A549 (cell line): ENCODE measurements around the gene MAP4K2. TPM values are rescaled to one million over a fixed set of nuclear protein-coding genes. Genes with fewer than 3 reads are reported as not detected.
A peak's percentile ranks its signal among the peaks of the same experiment; 100 is the strongest.

Source experiments
- ATAC-seq, 2 experiments: fragments of 200-7000 bp in 1 of 2; fragments of >200 bp in 1 of 2; cut with Nextera tagmentation in 1 of 2; cut with Tn5 transposase in 1 of 2; 3 replicates each; pipeline versions ENCODE4 v1.8.0 to v1.9.1; 2018 to 2020; ENCODE audit warnings: mild to moderate bottlenecking in 1 of 2, moderate library complexity in 1 of 2
- CTCF ChIA-PET: fragments of 300-600 bp; sonication (Branson Sonifier 250); formaldehyde crosslinking; extraction: SDS; loops from one replicate; lab custom pipeline; 2021; ENCODE audit warnings: antibody characterized with exemption, inconsistent platforms; lab: Yijun Ruan, JAX
- POLR2A ChIA-PET: fragments of 350-600 bp; formaldehyde crosslinking; extraction: SDS; loops from one replicate; lab custom pipeline; 2021; ENCODE audit warnings: antibody characterized with exemption, inconsistent platforms; lab: Yijun Ruan, JAX
- DNase-seq, 2 experiments: peaks; one replicate each; pipeline versions ENCODE4 v3.0.0 to v3.0.0-alpha.2; 2011 to 2016; ENCODE audit warnings: low read depth in 1 of 2, low spot score in 1 of 2
- FAIRE-seq: peaks from 2 replicates; lab custom pipeline; 2011; peaks lifted over from hg19 to GRCh38; lab: Jason Lieb, UNC
- H3K27ac ChIP-seq, 2 experiments: fragments of >200 bp; sonication (Bioruptor Twin); formaldehyde crosslinking; 3 replicates each; pipeline ENCODE4 v1.5.1; 2016 to 2017
- H3K4me1 ChIP-seq: fragments of >200 bp; sonication (Bioruptor Twin); formaldehyde crosslinking; 3 replicates; pipeline ENCODE4 v1.6.1; 2016
- H3K4me2 ChIP-seq: fragments of >200 bp; sonication (Bioruptor Twin); formaldehyde crosslinking; 3 replicates; pipeline ENCODE4 v1.6.1; 2016
- H3K4me3 ChIP-seq: fragments of >200 bp; sonication (Bioruptor Twin); formaldehyde crosslinking; 3 replicates; pipeline ENCODE4 v1.5.1; 2016
- H3K9me3 ChIP-seq: fragments of >200 bp; sonication (Bioruptor Twin); formaldehyde crosslinking; 3 replicates; pipeline ENCODE4 v1.6.1; 2016
- ATOH8 ChIP-seq: fragments of 250-450 bp; sonication (Bioruptor Pico); IDR thresholded peaks from 2 replicates; pipeline ENCODE4 v1.5.0; 2020; ENCODE audit warnings: low read depth, mild to moderate bottlenecking, moderate library complexity
- CBX8 ChIP-seq: fragments of 200-600 bp; sonication (generic); IDR thresholded peaks from 2 replicates; pipeline ENCODE4 v1.6.1; 2016
- CHD2 ChIP-seq: fragments of 150-350 bp; IDR thresholded peaks from 2 replicates; pipeline ENCODE4 v1.6.1; 2014; ENCODE audit warnings: low read length; ENCODE audit not compliant: partially characterized antibody
- E2F6 ChIP-seq: IDR thresholded peaks from 2 replicates; pipeline ENCODE4 v1.6.1; 2012; ENCODE audit warnings: low read depth, borderline replicate concordance
- EHF ChIP-seq: fragments of 250-450 bp; sonication (Bioruptor Pico); IDR thresholded peaks from 2 replicates; pipeline ENCODE4 v1.5.0; 2020; ENCODE audit warnings: mild to moderate bottlenecking
- ELK1 ChIP-seq: fragments of 150-350 bp; IDR thresholded peaks from 2 replicates; pipeline ENCODE4 v1.6.1; 2014; ENCODE audit warnings: low read depth, mild to moderate bottlenecking, low read length
- EP300 ChIP-seq, 2 experiments: fragments of >200 bp; sonication (Bioruptor Twin); formaldehyde crosslinking; IDR thresholded peaks; 2 replicates in 1 of 2; 3 replicates in 1 of 2; pipeline ENCODE4 v1.6.1; 2016 to 2017
- FOSB ChIP-seq: fragments of 250-450 bp; sonication (Bioruptor Pico); IDR thresholded peaks from 2 replicates; pipeline ENCODE4 v1.5.0; 2020; ENCODE audit warnings: mild to moderate bottlenecking, moderate library complexity
- HOXB5 ChIP-seq: fragments of 250-450 bp; sonication (Bioruptor Pico); IDR thresholded peaks from 2 replicates; pipeline ENCODE4 v1.5.0; 2020; ENCODE audit warnings: mild to moderate bottlenecking, moderate library complexity
- JUN ChIP-seq, 2 experiments: fragments of >200 bp; sonication (Bioruptor Twin); formaldehyde crosslinking; IDR thresholded peaks; 2 replicates in 1 of 2; 3 replicates in 1 of 2; pipeline ENCODE4 v1.6.1; 2016 to 2017
- KDM1A ChIP-seq: fragments of 200-600 bp; sonication (generic); IDR thresholded peaks from 2 replicates; pipeline ENCODE4 v1.6.1; 2016; ENCODE audit warnings: low read depth, mild to moderate bottlenecking
- MAFK ChIP-seq: fragments of 450-650 bp; IDR thresholded peaks from 2 replicates; pipeline ENCODE4 v1.6.1; 2014; ENCODE audit not compliant: partially characterized antibody
- POLR2AphosphoS2 ChIP-seq: conservative IDR thresholded peaks from 2 replicates; pipeline ENCODE4 v1.6.1; 2012; ENCODE audit warnings: low read length, improper control_type of control experiment, inconsistent platforms
- RAD21 ChIP-seq, 2 experiments: fragments of >200 bp in 1 of 2; sonication (Bioruptor Twin) in 1 of 2; formaldehyde crosslinking in 1 of 2; IDR thresholded peaks in 1 of 2; conservative IDR thresholded peaks in 1 of 2; 2 replicates in 1 of 2; 3 replicates in 1 of 2; pipeline ENCODE4 v1.6.1; 2012 to 2018; ENCODE audit warnings: inconsistent platforms in 1 of 2
- RARB ChIP-seq: fragments of 250-450 bp; sonication (Bioruptor Pico); IDR thresholded peaks from 2 replicates; pipeline ENCODE4 v1.8.0; 2021; ENCODE audit warnings: mild to moderate bottlenecking, moderate library complexity
- RCOR1 ChIP-seq: fragments of 150-350 bp; IDR thresholded peaks from 2 replicates; pipeline ENCODE4 v1.6.1; 2014; ENCODE audit warnings: antibody characterized with exemption, low read length, low read depth
- TFCP2L1 ChIP-seq: fragments of 250-450 bp; sonication (Bioruptor Pico); IDR thresholded peaks from 2 replicates; pipeline ENCODE4 v1.5.0; 2021; ENCODE audit warnings: mild to moderate bottlenecking
- TP53 ChIP-seq: fragments of 250-450 bp; sonication (Bioruptor Pico); IDR thresholded peaks from 2 replicates; pipeline ENCODE4 v1.5.0; 2021; ENCODE audit warnings: mild to moderate bottlenecking, moderate library complexity
- ZSCAN20 ChIP-seq: fragments of 250-450 bp; sonication (Bioruptor Pico); IDR thresholded peaks from 2 replicates; pipeline ENCODE4 v1.8.0; 2022; ENCODE audit warnings: mild to moderate bottlenecking, moderate library complexity
- WGBS: methylation state at CpG from one replicate; pipeline ENCODE4 v1.1.6; 2017; ENCODE audit errors: missing lambda C conversion rate; 5-methylcytosine and 5-hydroxymethylcytosine counted together
- polyA plus RNA-seq, 4 experiments: library from polyadenylated mRNA; depleted of rRNA in 3 of 4; stranded (reverse); fragments of >200 nt; fragmentation: RNase III in 1 of 4; extraction: RNeasy Plus Mini Kit Qiagen cat#74134 plus additional on column Dnase treatment in 1 of 4; gene quantifications; 2 replicates in 3 of 4; 3 replicates in 1 of 4; pipeline ENCODE4 v1.2.3, GENCODE V29; 2011 to 2017
- TF ChIP-seq, protein P1 (sequence below): IDR thresholded peaks from 2 replicates; pipeline ENCODE4 v1.6.1; 2012

The MAP4K2 gene
- polyA plus RNA-seq, 2 of the 4 experiments (the other 2 are of a cell fraction) = 9.4 to 9.9 TPM

- Histone ChIP-seq H3K27ac (no peak overlapping the region), H3K9me3 (no peaks in the 10 kb centered on the region), H3K4me2 (no peak overlapping the region), H3K4me1 (no peaks in the 10 kb centered on the region), H3K4me3 (no peak overlapping the region)
- WGBS = 87% methylated on average over 3 of the region's 7 CpGs
- ATAC-seq (no peak), DNase-seq (no peak), FAIRE-seq (no peak)
- POLR2A ChIA-PET = no interaction called here
- CTCF ChIA-PET = interaction anchor here (1.3 to 13.0 kb wide), 4 partner anchors 8 to 15 kb away, joined by 3 to 104 read pairs (median 16); partner anchors contain the start of genes PYGM and RASGRP2
- TF ChIP-seq ATOH8 = no peak
- TF ChIP-seq RCOR1 = no peak
- TF ChIP-seq TFCP2L1 = no peak
- TF ChIP-seq FOSB (CRISPR knock-in tag) = no peak
- no peak for TF ChIP-seq RARB (CRISPR knock-in tag)
- TF ChIP-seq KDM1A = no peak
- no peak for TF ChIP-seq TP53
- no peak for TF ChIP-seq CHD2
- no peak for TF ChIP-seq HOXB5 (CRISPR knock-in tag)
Observed at GRCh38 chr11:64753019-64753379, 50.0 kb downstream of the MAP4K2 start.

DNA sequence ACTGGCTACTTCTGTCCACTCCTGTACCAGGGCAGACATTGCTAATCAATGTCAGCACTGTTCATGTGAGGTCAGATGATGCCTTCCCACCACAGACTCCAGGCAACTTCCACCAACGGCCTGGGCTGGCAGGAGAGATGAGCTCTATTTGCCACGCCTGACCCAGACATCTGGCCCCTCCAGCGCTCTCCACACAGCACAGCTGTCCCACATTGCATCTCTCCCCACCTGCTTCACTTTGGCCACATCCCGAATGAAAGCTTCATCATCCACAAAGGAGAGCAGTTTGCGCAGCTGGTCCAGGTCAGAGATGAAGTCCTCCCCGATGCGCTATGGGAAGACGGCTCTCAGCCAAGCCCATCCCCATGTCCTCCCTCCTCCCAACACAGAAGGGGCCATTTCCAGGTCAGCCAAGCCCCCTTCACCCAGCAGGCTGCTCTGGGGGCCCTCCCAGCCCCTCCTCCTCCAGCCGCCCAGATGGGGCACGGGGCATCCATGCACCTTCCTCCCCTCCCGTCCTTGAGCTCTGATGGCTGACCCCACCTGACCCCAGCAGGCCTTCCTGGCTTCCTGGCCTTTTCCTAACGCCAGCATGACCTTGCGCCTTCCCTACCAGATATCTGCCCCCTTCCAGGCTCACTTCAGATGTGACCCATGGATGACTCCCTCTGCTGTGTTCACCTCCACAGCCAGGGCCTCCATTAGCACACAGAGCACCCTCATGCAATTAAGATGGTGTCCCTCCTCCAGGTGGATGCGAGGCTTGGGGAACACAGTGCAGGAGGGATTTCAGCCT is 50.6 kb downstream of the MAP4K2 start:
- POLR2A ChIA-PET = no interaction called here
- ATAC-seq = peak in 1 of 2 experiments; percentile 11; a peak in 1 of 6 replicates
- no peak for FAIRE-seq
- TF ChIP-seq HOXB5 (CRISPR knock-in tag) (no peak), RAD21 (conservative IDR thresholded peaks at IDR 0.05 in 1 of 2, IDR thresholded peaks at IDR 0.05 in 1 of 2) (no peak), MAFK (no peak), ELK1 (no peak), EHF (CRISPR knock-in tag) (no peak), E2F6 (no peak), POLR2AphosphoS2 (no peak), ZSCAN20 (no peak), CBX8 (no peak), EP300 (IDR thresholded peaks at IDR 0.05) (no peak), RARB (CRISPR knock-in tag) (no peak), KDM1A (no peak), JUN (IDR thresholded peaks at IDR 0.05) (no peak), FOSB (CRISPR knock-in tag) (no peak)
- TF ChIP-seq, protein P1, sequence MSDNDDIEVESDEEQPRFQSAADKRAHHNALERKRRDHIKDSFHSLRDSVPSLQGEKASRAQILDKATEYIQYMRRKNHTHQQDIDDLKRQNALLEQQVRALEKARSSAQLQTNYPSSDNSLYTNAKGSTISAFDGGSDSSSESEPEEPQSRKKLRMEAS = no peak
- Histone ChIP-seq H3K27ac (no peak overlapping the region), H3K4me1 (no peaks in the 10 kb centered on the region), H3K4me3 (no peak overlapping the region), H3K9me3 (no peaks in the 10 kb centered on the region), H3K4me2 (no peak overlapping the region)
- WGBS = 86% methylated on average over 13 of the region's 14 CpGs
- no peak for DNase-seq
- CTCF ChIA-PET = interaction anchor here (0.9 to 13.0 kb wide), 6 partner anchors 9 to 26 kb away, joined by 3 to 104 read pairs (median 8); partner anchors contain the start of genes PYGM, RASGRP2 and SF1

DNA sequence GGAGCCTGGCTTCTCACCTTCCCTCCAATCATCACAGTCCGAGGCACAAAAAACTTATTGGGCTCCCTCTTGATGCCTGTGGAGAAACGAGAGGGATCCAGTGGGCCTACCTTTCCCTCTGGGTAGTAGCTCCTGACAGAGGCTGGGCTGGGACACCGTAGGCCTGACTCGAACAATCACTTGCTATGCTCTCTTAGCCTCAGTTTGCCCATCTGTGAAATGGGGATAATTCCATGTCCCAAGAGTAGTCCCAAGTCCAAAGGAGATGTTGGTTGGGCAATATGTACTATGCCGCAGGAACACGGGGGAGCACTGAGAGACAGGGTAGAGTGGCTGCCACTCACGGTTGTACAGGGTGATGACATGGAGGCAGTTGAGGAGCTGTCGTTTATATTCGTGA is 51.4 kb downstream of the MAP4K2 start:
- Histone ChIP-seq H3K4me3 (no peak overlapping the region), H3K4me2 (no peak overlapping the region), H3K9me3 (no peaks in the 10 kb centered on the region), H3K27ac (no peak overlapping the region)
- POLR2A ChIA-PET = no interaction called here
- 93% methylated on average over 8 of the region's 9 CpGs for WGBS
- no peak for FAIRE-seq
- TF ChIP-seq KDM1A (0 out of 2 replicates have a peak, but pooled peaks have one; percentile 24), CBX8 (no peak), RCOR1 (0 out of 2 replicates have a peak, but pooled peaks have one; percentile 41)
- TF ChIP-seq, all 56 proteins: peak for 2
- DNase-seq (no peak), ATAC-seq (no peak)
- CTCF ChIA-PET = interaction anchor here (0.9 to 13.0 kb wide), 6 partner anchors 9 to 27 kb away, joined by 3 to 104 read pairs (median 8); partner anchors contain the start of genes PYGM, RASGRP2 and SF1
- H3K4me1 ChIP-seq = no peaks in the 10 kb centered on the region
